NCI-H2171 (cell line): Measurements from ENCODE around the gene NRXN2.

Experiments used
- DNase-seq: peaks from one replicate; lab custom pipeline; 2025; lab: John Stamatoyannopoulos, UW

The NRXN2 gene

GRCh38 chr11:64743591-64744543 is 20.9 kb upstream of the NRXN2 start, which contains the start of gene RASGRP2:
TSS of gene RASGRP2 (minus strand) at chr11:64744142. CDS start at chr11:64742866, 1,276 bp downstream.
- peak; percentile 20 for DNase-seq

- DNase-seq: no peak
These were observed 20.0 kb upstream of the NRXN2 start for GRCh38 chr11:64742889-64743590.

GRCh38 chr11:64742087-64742888 is 19.3 kb upstream of the NRXN2 start:
- DNase-seq: no peak

- DNase-seq: no peak
These were observed 18.5 kb upstream of the NRXN2 start for GRCh38 chr11:64741375-64742086.

- no peak for DNase-seq
These were observed 16.9 kb upstream of the NRXN2 start for GRCh38 chr11:64739871-64740270.

GRCh38 chr11:64736654-64737053 is 13.7 kb upstream of the NRXN2 start:
- no peak for DNase-seq

GRCh38 chr11:64735725-64736259 is 12.8 kb upstream of the NRXN2 start:
- DNase-seq: no peak

- no peak for DNase-seq
These were observed 12.1 kb upstream of the NRXN2 start for GRCh38 chr11:64734811-64735724.

- no peak for DNase-seq
These were observed 8.6 kb upstream of the NRXN2 start for GRCh38 chr11:64731601-64732000.

- no peak for DNase-seq
These were observed 6.9 kb upstream of the NRXN2 start for GRCh38 chr11:64729851-64730382.

GRCh38 chr11:64728757-64729365 is 5.9 kb upstream of the NRXN2 start:
- DNase-seq: no peak

GRCh38 chr11:64726867-64727530 is 4.0 kb upstream of the NRXN2 start:
- no peak for DNase-seq

- no peak for DNase-seq
These were observed 3.2 kb upstream of the NRXN2 start for GRCh38 chr11:64726211-64726641.

- no peak for DNase-seq
These were observed 2.0 kb upstream of the NRXN2 start for GRCh38 chr11:64724863-64725532.

- DNase-seq: no peak
These were observed 1.2 kb upstream of the NRXN2 start for GRCh38 chr11:64723907-64724862.

- DNase-seq: no peak
These were observed 594 bp downstream of the NRXN2 start for GRCh38 chr11:64722141-64723065.
